ENCODE measurements around the gene MAL.

DNA sequence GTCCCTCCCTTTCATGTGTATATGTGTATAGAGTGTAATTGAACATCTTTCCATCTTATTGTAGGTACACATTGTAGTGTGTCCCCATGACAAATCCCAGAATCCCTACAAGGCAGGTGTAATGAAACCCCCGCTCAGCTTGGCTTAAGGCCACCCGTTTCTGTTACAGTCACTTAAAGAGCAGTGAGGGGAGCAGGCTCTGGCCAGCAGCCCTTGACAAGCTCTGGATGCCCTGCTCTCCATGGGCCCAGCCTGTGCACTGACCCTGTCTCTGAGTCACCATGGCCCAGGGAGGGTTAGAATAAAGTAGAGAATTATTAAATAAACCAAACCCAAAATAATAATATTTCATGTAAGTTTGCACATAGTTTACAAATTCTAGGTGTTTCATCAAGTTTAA is 17.2 kb upstream of the MAL start:
- TF ChIP-seq, protein P1, sequence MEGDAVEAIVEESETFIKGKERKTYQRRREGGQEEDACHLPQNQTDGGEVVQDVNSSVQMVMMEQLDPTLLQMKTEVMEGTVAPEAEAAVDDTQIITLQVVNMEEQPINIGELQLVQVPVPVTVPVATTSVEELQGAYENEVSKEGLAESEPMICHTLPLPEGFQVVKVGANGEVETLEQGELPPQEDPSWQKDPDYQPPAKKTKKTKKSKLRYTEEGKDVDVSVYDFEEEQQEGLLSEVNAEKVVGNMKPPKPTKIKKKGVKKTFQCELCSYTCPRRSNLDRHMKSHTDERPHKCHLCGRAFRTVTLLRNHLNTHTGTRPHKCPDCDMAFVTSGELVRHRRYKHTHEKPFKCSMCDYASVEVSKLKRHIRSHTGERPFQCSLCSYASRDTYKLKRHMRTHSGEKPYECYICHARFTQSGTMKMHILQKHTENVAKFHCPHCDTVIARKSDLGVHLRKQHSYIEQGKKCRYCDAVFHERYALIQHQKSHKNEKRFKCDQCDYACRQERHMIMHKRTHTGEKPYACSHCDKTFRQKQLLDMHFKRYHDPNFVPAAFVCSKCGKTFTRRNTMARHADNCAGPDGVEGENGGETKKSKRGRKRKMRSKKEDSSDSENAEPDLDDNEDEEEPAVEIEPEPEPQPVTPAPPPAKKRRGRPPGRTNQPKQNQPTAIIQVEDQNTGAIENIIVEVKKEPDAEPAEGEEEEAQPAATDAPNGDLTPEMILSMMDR (conservative IDR thresholded peaks at IDR 0.05; ENCODE audit: low read length) = no peak
- no peak for TF ChIP-seq EZH2phosphoT487 (IDR thresholded peaks at IDR 0.05; ENCODE audit: borderline replicate concordance)
